Measurements from ENCODE around the gene TP63.

DNA sequence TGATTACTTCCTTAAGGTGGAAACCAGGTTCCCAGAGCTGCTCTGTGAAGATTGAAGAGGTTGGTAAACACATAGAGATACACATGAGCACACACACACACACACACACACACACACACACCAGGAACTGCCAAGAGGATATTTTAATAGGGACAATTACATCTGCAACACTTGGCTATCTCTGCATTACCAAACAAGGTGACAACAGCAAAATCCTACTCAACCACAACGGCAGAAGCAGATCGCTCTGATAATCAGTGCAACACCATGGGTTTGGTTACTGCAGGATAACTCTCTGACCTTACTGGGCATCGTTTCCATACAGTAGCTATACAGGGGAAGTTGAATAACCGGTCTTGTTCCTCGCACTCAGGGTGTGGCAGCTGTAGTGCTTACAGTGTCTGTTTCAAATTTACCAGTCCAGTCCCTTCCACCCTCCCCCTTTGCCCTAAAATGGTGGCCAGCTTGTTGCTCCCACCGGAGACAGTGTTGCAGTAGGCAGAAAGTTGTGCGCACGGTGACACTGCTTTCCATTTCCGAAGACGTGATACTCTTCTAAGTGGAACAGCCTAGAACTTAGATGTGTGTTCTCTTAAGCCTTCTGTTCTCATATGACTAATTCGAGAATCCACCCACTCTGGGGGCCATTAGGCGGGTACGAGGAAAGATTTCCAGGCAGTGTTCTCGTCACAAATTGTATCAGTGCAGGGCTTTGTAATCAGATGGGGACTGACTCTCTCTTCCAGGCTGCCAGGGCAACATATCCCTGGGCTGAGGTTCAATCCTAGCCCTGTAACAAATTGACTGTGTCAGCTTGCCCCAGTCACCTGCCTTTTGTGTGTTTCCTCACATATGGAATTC lies 313.3 kb downstream of the TP63 start:
- TF ChIP-seq, protein P1, sequence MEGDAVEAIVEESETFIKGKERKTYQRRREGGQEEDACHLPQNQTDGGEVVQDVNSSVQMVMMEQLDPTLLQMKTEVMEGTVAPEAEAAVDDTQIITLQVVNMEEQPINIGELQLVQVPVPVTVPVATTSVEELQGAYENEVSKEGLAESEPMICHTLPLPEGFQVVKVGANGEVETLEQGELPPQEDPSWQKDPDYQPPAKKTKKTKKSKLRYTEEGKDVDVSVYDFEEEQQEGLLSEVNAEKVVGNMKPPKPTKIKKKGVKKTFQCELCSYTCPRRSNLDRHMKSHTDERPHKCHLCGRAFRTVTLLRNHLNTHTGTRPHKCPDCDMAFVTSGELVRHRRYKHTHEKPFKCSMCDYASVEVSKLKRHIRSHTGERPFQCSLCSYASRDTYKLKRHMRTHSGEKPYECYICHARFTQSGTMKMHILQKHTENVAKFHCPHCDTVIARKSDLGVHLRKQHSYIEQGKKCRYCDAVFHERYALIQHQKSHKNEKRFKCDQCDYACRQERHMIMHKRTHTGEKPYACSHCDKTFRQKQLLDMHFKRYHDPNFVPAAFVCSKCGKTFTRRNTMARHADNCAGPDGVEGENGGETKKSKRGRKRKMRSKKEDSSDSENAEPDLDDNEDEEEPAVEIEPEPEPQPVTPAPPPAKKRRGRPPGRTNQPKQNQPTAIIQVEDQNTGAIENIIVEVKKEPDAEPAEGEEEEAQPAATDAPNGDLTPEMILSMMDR (IDR thresholded peaks at IDR 0.05), result no peak
- TF ChIP-seq POLR2A (IDR thresholded peaks at IDR 0.05), result no peak

Measured in body of pancreas (tissue), 4 donors.